Osteoblast (primary cell): ENCODE results near the gene USP4. TPM values are rescaled to one million over a fixed set of nuclear protein-coding genes. Genes with fewer than 3 reads are reported as not detected.

Source experiments
- DNase-seq: peaks from one replicate; pipeline ENCODE4 v3.0.0; 2011; ENCODE audit warnings: low spot score, mixed read lengths; ENCODE audit not compliant: insufficient read length; ENCODE audit errors: missing footprints
- H2AFZ ChIP-seq: 2 replicates; pipeline ENCODE4 v1.6.0; 2011; ENCODE audit warnings: mild to moderate bottlenecking, low read length
- H3K27ac ChIP-seq: 2 replicates; pipeline ENCODE4 v1.5.1; 2011; ENCODE audit warnings: mild to moderate bottlenecking, low read depth, low read length, moderate library complexity
- H3K27me3 ChIP-seq: 2 replicates; pipeline ENCODE4 v1.6.0; 2012; ENCODE audit warnings: mild to moderate bottlenecking, control low read depth, inconsistent platforms, low read length, moderate library complexity; ENCODE audit not compliant: insufficient read depth
- H3K36me3 ChIP-seq: 2 replicates; pipeline ENCODE4 v1.5.1; 2011; ENCODE audit warnings: mild to moderate bottlenecking, low read length, control low read depth, moderate library complexity; ENCODE audit not compliant: insufficient read depth
- H3K4me1 ChIP-seq: 2 replicates; pipeline ENCODE4 v1.5.1; 2011; ENCODE audit warnings: mild to moderate bottlenecking, low read length, control low read depth, moderate library complexity; ENCODE audit not compliant: insufficient read depth
- H3K4me2 ChIP-seq: 2 replicates; pipeline ENCODE4 v1.6.0; 2011; ENCODE audit warnings: mild to moderate bottlenecking, low read length; ENCODE audit not compliant: insufficient read depth
- H3K4me3 ChIP-seq: fragments of 200-600 bp; sonication (generic); 3 replicates; pipeline ENCODE4 v1.5.1; 2012; ENCODE audit warnings: mild to moderate bottlenecking, low read length, inconsistent platforms; ENCODE audit not compliant: insufficient read depth
- H3K79me2 ChIP-seq: 2 replicates; pipeline ENCODE4 v1.6.0; 2012; ENCODE audit warnings: mild to moderate bottlenecking, low read length, control low read depth, inconsistent platforms; ENCODE audit not compliant: insufficient read depth
- H3K9me3 ChIP-seq: 2 replicates; pipeline ENCODE4 v1.5.1; 2011; ENCODE audit warnings: low read depth, low read length, control low read depth
- H4K20me1 ChIP-seq: 2 replicates; pipeline ENCODE4 v1.6.0; 2012; ENCODE audit warnings: mild to moderate bottlenecking, low read length, control low read depth; ENCODE audit not compliant: insufficient read depth
- total RNA-seq: library from RNA; depleted of rRNA; stranded (reverse); fragments of >200 nt; gene quantifications from 2 replicates; pipeline ENCODE4 v1.2.3, GENCODE V29; 2012
- TF ChIP-seq, protein P1 (sequence below): IDR thresholded peaks from 2 replicates; pipeline ENCODE4 v1.5.1; 2011; ENCODE audit warnings: mild to moderate bottlenecking, low read depth, low read length, moderate library complexity; ENCODE audit errors: extremely low read depth

Gene USP4
- total RNA-seq, 1 donor: 22.1 TPM

DNA sequence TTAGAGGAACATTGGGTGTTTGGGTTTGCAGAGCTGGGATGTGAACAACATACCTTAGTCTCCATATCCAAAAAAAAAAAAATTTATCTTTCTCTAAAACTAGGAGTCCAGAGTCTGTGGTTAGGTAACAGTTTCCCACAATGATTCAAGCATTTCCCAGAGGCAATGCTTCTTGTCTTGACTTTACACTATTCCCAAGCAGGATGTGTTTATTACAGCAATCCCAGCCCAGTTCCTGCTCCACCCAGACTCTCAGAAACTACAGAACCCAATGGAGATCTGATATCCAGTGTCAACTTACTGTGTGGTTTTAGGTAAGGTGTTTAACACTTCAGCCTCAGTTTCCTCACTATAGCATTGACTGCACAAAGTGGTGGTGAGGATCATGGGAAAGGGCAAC lies 60.5 kb downstream of the USP4 start:
- no peak overlapping the region for H2AFZ ChIP-seq
- peaks cover 25% of the 10 kb centered on the region for H3K4me1 ChIP-seq
- no peak overlapping the region for H3K4me2 ChIP-seq
- H3K79me2 ChIP-seq: no peaks in the 10 kb centered on the region
- peaks cover 32% of the 10 kb centered on the region for H3K36me3 ChIP-seq
- TF ChIP-seq, protein P1, sequence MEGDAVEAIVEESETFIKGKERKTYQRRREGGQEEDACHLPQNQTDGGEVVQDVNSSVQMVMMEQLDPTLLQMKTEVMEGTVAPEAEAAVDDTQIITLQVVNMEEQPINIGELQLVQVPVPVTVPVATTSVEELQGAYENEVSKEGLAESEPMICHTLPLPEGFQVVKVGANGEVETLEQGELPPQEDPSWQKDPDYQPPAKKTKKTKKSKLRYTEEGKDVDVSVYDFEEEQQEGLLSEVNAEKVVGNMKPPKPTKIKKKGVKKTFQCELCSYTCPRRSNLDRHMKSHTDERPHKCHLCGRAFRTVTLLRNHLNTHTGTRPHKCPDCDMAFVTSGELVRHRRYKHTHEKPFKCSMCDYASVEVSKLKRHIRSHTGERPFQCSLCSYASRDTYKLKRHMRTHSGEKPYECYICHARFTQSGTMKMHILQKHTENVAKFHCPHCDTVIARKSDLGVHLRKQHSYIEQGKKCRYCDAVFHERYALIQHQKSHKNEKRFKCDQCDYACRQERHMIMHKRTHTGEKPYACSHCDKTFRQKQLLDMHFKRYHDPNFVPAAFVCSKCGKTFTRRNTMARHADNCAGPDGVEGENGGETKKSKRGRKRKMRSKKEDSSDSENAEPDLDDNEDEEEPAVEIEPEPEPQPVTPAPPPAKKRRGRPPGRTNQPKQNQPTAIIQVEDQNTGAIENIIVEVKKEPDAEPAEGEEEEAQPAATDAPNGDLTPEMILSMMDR: no peak
- H3K4me3 ChIP-seq: no peak overlapping the region
- H3K27me3 ChIP-seq: no peaks in the 10 kb centered on the region
- peak overlapping the region; percentile 56 for H3K27ac ChIP-seq
- no peaks in the 10 kb centered on the region for H3K9me3 ChIP-seq
- H4K20me1 ChIP-seq: no peaks in the 10 kb centered on the region
- DNase-seq: peak; percentile 82

DNA sequence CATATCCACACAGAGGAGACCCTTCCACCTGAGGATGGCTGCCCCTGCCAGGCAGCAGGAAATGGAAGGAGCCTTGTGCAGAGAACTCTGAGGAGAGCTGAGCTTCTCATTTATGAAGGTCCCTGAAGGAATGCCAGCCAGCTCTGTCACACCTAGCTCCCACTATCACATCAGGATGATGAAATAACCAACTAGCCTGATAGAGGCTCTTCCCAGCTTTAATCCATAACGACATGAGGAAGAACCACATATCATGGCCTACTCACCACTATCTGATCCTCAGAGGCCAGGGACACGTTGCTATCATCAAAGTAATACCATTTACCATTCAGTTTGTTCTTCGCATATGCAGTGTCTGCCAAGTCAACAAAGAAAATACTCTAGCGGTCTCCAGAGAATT lies 61.3 kb downstream of the USP4 start:
- Histone ChIP-seq H4K20me1 (no peaks in the 10 kb centered on the region), H3K27ac (no peak overlapping the region), H3K4me2 (no peak overlapping the region), H3K36me3 (peaks cover 23% of the 10 kb centered on the region), H2AFZ (no peak overlapping the region), H3K79me2 (no peaks in the 10 kb centered on the region), H3K4me1 (peaks cover 25% of the 10 kb centered on the region), H3K4me3 (no peak overlapping the region), H3K9me3 (no peaks in the 10 kb centered on the region), H3K27me3 (no peaks in the 10 kb centered on the region)
- TF ChIP-seq, protein P1: no peak
- no peak for DNase-seq

DNA sequence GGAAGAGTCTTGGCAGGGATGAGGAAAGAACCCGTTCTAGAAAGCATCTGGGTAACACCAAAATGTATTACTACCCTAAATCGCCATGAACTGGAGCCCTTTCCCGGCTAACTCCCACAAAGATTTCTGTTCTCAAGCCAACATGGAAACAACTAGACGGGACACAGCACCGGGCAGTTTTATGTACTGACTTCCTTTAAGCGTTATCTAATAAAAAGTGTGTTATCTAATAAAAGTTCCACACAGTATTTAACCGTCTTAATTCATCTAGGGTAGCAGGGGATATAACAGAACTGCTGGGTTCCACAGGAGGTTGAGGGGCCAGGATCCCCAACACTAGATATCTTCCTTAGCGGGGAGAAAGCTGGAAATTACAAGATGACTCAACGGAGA lies 62.5 kb downstream of the USP4 start:
- TF ChIP-seq, protein P1: no peak
- Histone ChIP-seq H3K27me3 (no peaks in the 10 kb centered on the region), H3K27ac (peak overlapping the region; percentile 81), H2AFZ (peak overlapping the region; percentile 79), H3K36me3 (peaks cover 16% of the 10 kb centered on the region), H3K4me2 (peak overlapping the region; percentile 90), H3K4me3 (peak overlapping the region; percentile 74), H4K20me1 (no peaks in the 10 kb centered on the region), H3K79me2 (no peaks in the 10 kb centered on the region), H3K9me3 (no peaks in the 10 kb centered on the region), H3K4me1 (peaks cover 25% of the 10 kb centered on the region)
- no peak for DNase-seq

DNA sequence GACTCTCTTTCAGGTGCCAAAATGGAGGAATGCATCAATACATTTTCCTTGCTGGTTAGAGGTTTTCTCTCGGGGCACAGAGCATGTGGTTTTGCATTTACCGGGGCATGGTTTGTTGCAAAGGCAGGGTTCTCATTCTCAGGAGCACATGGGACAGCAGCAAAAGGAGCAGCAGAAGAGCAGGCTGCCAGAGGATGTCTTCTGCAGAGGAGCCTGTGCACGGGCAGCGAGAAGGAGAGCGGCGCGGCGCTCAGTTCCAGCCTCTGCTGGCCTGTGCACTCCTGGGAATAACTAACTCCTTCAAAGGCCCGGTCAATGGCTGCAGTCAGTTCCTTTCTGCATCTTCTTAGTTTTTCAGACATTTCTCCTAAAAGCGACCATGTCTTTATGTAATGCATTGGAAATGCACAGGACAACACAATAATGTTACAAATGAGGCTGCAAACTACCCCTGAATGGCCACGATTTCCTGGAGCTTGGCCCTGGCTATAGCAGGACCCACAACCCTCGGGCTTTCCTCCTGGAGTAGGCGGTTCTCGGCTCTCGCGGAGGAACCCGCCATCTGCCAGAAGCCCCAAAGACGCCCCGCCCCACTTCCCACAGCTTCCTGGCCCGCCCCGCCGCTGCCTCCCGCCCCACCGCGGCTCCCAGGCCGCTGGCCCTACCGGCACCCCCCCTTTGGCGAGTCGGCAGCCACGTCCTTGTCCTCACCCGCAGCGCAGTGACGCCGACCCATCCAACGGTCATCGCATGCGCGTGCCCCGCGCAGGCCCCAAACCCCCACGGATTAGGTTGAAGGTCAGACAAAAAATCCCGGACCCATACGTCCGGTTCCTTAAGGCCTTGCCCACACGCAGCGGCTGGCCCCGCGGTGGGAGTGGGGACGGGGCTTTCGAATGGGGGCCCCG lies 63.1 kb downstream of the USP4 start, which contains the start of gene C3orf62:
C3orf62 (minus strand) TSS at position 758 of the 908 bp plus-strand sequence; CDS start at position 398, 360 bp downstream.
- H2AFZ ChIP-seq: peak within 1 kb of the TSS; percentile 79
- H3K27me3 ChIP-seq: no peaks in the 10 kb centered on the region
- peak; percentile 92 for DNase-seq
- peaks cover 16% of the 10 kb centered on the region for H3K36me3 ChIP-seq
- H3K27ac ChIP-seq: peak within 1 kb of the TSS; percentile 81
- peaks cover 25% of the 10 kb centered on the region for H3K4me1 ChIP-seq
- H3K9me3 ChIP-seq: no peaks in the 10 kb centered on the region
- no peaks in the 10 kb centered on the region for H3K79me2 ChIP-seq
- H3K4me2 ChIP-seq: peak within 1 kb of the TSS; percentile 90
- TF ChIP-seq, protein P1: no peak
- H4K20me1 ChIP-seq: no peaks in the 10 kb centered on the region
- H3K4me3 ChIP-seq: peak within 1 kb of the TSS; percentile 74
